ENCODE measurements around the gene PASK.

PASK gene

DNA sequence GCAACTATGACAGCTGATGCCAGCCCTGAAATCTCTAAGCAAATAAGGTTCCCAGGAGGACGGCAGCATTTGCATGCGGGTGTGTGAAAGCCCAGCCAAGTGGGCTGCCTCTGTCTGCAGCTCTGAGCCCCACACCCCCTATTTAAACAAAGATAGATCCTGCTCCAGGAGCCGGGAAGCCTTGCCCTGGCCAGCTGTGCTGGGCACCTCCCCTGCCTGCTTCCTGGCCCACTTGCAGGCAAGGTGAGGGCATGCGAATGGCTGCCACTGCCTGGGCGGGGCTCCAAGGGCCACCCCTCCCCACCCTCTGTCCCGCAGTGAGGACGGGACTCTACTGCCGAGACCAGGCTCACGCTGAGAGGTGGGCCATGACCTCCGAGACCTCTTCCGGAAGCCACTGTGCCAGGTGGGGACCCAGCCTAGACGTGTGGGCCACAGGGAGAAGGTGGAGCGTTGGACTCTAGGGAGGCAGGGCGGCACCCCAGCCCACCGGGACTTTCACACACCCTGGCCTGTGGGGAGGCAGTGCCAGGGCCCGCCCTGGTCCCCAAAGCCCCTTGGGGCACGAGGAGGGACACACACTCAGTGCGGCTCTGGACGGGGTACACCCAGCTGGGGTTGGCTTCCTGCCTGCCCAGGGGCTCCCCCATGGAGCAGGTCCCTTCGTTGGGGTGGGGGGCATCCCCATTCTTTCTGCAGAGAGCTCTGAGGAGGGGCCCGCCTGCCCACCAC, 39.3 kb upstream of the PASK start, which contains the start of gene ANO7:
Gene ANO7 (plus strand): TSS at position 317 of the 732 bp plus-strand sequence. CDS start 1,387 bp downstream, outside the sequence.
- Histone ChIP-seq H3K27me3 (ENCODE audit: control insufficient read depth, insufficient read depth, low read length) (no peaks in the 10 kb centered on the region), H3K36me3 (ENCODE audit: control insufficient read depth, insufficient read depth, low read length) (no peaks in the 10 kb centered on the region), H3K4me3 (ENCODE audit: low read length) (peak within 1 kb of the TSS; percentile 90), H3K4me1 (ENCODE audit: control insufficient read depth, insufficient read depth, low read length) (peaks cover 36% of the 10 kb centered on the region), H3K9me3 (ENCODE audit: control insufficient read depth, low read length) (no peaks in the 10 kb centered on the region), H3K9ac (ENCODE audit: low read length) (peak within 1 kb of the TSS; percentile 90)

DNA sequence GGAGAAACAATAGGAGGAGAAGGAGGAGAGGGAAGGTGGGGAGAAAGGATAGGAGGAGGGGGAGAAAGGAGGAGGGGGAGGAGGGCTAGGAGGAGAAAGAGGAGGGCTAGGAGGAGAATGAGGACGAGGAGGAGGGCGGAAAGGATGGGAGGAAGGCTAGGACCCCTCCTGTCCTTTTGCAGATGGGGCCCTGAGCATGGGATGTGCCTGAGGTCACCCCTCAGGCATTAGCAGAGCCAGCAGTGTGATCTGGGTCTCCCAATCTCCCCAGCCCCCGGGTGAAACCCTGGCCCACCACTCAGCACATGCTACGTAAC, 38.6 kb upstream of the PASK start:
- Histone ChIP-seq H3K9ac (ENCODE audit: low read length) (peak overlapping the region; percentile 90), H3K4me3 (ENCODE audit: low read length) (peak overlapping the region; percentile 90)

DNA sequence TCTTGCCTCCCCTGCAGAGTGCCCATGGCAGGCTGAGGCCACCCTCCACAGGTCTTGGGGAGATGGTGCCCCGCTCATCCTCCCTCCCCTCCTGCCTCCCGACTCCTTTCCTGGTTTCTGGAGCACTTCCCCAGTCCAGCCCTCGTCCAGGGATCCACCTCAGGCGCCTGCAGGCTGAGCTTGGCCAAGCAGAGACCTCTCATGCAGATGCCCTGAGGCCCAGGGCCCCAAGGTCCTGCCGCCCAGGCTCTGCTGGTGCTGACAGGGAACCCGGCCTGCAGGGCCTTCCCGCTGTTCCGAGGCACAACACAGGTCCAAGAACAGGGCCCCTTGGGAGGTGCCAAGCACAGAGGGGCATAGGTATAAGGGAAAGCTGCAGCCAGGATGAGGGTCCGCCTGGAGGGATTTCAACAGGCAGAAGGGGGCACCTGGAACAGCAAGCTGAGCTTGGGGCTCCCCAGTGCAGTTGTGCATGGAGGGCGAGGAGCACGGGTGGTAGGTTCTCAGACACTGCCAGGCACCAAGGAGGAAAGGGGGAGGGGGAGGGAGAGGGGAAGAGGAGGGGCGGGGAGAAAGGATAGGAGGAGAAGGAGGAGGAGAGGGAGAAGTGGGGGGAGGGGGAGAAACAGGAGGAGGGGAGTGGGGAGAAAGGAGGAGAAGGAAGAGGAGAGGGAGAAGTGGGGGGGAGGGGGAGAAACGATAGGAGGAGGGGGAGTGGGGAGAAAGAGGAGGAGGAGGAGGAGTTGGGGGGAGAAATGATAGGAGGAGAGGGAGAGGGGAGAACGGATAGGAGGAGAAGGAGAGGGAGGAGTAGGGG, 38.0 kb upstream of the PASK start:
- Histone ChIP-seq H3K36me3 (ENCODE audit: control insufficient read depth, insufficient read depth, low read length) (no peaks in the 10 kb centered on the region), H3K27me3 (ENCODE audit: control insufficient read depth, insufficient read depth, low read length) (no peaks in the 10 kb centered on the region), H3K9ac (ENCODE audit: low read length) (no peak overlapping the region), H3K9me3 (ENCODE audit: control insufficient read depth, low read length) (no peaks in the 10 kb centered on the region), H3K4me1 (ENCODE audit: control insufficient read depth, insufficient read depth, low read length) (peaks cover 32% of the 10 kb centered on the region), H3K4me3 (ENCODE audit: low read length) (peak overlapping the region; percentile 90)

More for the DNA sequence above, 38.6 kb upstream of the PASK start:
- Histone ChIP-seq H3K4me1 (ENCODE audit: control insufficient read depth, insufficient read depth, low read length) (peaks cover 33% of the 10 kb centered on the region), H3K9me3 (ENCODE audit: control insufficient read depth, low read length) (no peaks in the 10 kb centered on the region), H3K27me3 (ENCODE audit: control insufficient read depth, insufficient read depth, low read length) (no peaks in the 10 kb centered on the region), H3K36me3 (ENCODE audit: control insufficient read depth, insufficient read depth, low read length) (no peaks in the 10 kb centered on the region)

DNA sequence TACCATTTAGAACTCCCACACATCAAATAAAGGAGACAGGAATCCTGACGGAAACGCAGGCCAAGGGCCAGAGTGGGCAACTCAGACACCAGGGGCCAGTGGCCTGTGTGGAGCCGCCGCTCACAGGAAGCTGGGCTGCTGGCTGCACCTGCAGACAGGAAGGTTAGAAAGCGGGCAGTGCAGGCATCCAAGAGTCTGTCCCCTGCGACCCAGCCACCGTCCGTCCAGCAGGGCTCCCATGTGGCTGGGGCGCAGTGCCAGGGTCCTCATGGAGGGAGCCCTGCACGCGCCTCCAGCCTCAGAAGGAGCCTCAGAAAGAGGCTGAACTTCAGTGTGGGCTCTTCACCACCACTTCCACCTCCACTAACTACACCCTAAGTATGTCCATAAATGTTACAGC, 36.7 kb upstream of the PASK start:
- H3K36me3 ChIP-seq (ENCODE audit: control insufficient read depth, insufficient read depth, low read length) = no peaks in the 10 kb centered on the region
- no peak overlapping the region for H3K9ac ChIP-seq (ENCODE audit: low read length)
- no peaks in the 10 kb centered on the region for H3K27me3 ChIP-seq (ENCODE audit: control insufficient read depth, insufficient read depth, low read length)
- no peaks in the 10 kb centered on the region for H3K9me3 ChIP-seq (ENCODE audit: control insufficient read depth, low read length)
- H3K4me1 ChIP-seq (ENCODE audit: control insufficient read depth, insufficient read depth, low read length) = peaks cover 32% of the 10 kb centered on the region
- no peak overlapping the region for H3K4me3 ChIP-seq (ENCODE audit: low read length)

DNA sequence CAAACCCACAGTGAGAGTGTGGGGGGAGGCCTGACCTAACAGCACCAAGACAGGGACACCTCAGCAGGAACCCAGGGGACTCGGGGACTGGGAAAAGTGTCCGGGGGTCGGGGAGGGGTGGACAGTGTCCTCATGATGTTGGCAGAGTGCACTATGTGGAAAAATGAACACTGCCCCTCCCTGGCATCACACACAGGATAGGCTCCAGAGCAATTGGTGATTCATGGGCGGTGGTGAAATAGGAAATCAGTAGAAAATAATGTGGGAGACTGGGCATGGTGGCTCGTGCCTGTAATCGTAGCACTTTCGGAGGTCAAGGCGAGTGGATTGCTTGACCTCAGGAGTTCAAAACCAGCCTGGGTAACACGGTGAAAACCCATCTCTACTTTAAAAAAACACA, 35.6 kb upstream of the PASK start:
- H3K4me3 ChIP-seq (ENCODE audit: low read length) = no peak overlapping the region
- H3K9me3 ChIP-seq (ENCODE audit: control insufficient read depth, low read length) = no peaks in the 10 kb centered on the region
- peaks cover 23% of the 10 kb centered on the region for H3K4me1 ChIP-seq (ENCODE audit: control insufficient read depth, insufficient read depth, low read length)
- no peaks in the 10 kb centered on the region for H3K36me3 ChIP-seq (ENCODE audit: control insufficient read depth, insufficient read depth, low read length)
- no peak overlapping the region for H3K9ac ChIP-seq (ENCODE audit: low read length)
- H3K27me3 ChIP-seq (ENCODE audit: control insufficient read depth, insufficient read depth, low read length) = no peaks in the 10 kb centered on the region

DNA sequence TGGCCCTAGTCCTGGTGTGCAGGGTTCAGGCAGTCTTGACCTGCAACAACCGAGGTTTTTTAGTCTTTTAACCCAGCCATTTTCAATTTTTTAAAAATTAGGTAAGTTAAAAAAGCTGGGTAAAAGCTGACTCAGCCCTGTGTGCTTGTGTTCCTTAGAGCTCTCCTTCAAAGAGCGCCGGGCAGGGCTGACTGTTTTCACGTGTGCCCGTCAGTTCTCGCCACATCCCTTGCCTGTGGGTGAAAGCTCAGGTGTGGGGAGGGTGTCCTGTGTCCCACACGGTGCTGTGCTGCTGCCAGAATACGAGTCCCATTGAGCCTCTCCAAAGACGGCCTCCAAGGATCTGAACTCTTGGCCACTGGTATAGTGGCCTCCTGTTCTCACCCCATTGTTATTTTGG, 33.9 kb upstream of the PASK start:
- Histone ChIP-seq H3K9me3 (ENCODE audit: control insufficient read depth, low read length) (no peaks in the 10 kb centered on the region), H3K4me1 (ENCODE audit: control insufficient read depth, insufficient read depth, low read length) (peaks cover 13% of the 10 kb centered on the region), H3K27me3 (ENCODE audit: control insufficient read depth, insufficient read depth, low read length) (no peaks in the 10 kb centered on the region), H3K4me3 (ENCODE audit: low read length) (no peak overlapping the region), H3K9ac (ENCODE audit: low read length) (no peak overlapping the region), H3K36me3 (ENCODE audit: control insufficient read depth, insufficient read depth, low read length) (no peaks in the 10 kb centered on the region)

DNA sequence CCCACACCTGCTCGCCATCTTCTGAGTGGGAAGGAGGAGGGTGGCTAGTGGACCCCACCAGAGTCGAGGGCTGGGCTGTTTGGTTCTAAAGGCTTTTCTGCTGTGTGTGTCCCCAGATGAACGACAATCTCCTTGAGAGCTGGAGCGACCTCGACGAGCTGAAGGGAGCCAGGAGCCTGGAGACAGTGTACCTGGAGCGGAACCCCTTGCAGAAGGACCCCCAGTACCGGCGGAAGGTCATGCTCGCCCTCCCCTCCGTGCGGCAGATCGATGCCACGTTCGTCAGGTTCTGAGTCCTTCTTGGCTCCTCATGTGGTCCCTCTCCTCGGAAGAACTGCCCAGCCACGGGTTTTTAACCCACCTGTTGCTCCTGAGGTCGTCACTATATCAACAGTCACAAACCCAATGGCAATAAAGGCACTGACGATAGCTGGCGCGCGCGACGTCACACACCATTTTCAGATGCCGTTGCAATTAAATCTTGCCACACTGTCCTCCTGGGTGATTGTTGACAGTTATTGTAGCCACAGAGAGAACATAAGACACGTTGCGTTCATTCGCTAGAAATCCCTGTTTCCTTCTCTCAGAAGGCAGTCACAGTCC, 33.4 kb upstream of the PASK start:
- H3K9ac ChIP-seq (ENCODE audit: low read length) = no peak overlapping the region
- H3K36me3 ChIP-seq (ENCODE audit: control insufficient read depth, insufficient read depth, low read length) = no peaks in the 10 kb centered on the region
- peaks cover 7% of the 10 kb centered on the region for H3K4me1 ChIP-seq (ENCODE audit: control insufficient read depth, insufficient read depth, low read length)

GRCh38 chr2:241182126-241182525, 32.9 kb upstream of the PASK start:
- H3K4me3 ChIP-seq (ENCODE audit: low read length) = no peak overlapping the region
- no peaks in the 10 kb centered on the region for H3K27me3 ChIP-seq (ENCODE audit: control insufficient read depth, insufficient read depth, low read length)
- H3K36me3 ChIP-seq (ENCODE audit: control insufficient read depth, insufficient read depth, low read length) = no peaks in the 10 kb centered on the region
- no peaks in the 10 kb centered on the region for H3K9me3 ChIP-seq (ENCODE audit: control insufficient read depth, low read length)
- peaks cover 6% of the 10 kb centered on the region for H3K4me1 ChIP-seq (ENCODE audit: control insufficient read depth, insufficient read depth, low read length)
- no peak overlapping the region for H3K9ac ChIP-seq (ENCODE audit: low read length)

More for the DNA sequence above, 33.4 kb upstream of the PASK start:
- H3K9me3 ChIP-seq (ENCODE audit: control insufficient read depth, low read length) = no peaks in the 10 kb centered on the region
- no peaks in the 10 kb centered on the region for H3K27me3 ChIP-seq (ENCODE audit: control insufficient read depth, insufficient read depth, low read length)
- H3K4me3 ChIP-seq (ENCODE audit: low read length) = no peak overlapping the region

- H3K9me3 ChIP-seq (ENCODE audit: control insufficient read depth, low read length) = no peaks in the 10 kb centered on the region
- no peaks in the 10 kb centered on the region for H3K4me1 ChIP-seq (ENCODE audit: control insufficient read depth, insufficient read depth, low read length)
- no peak overlapping the region for H3K4me3 ChIP-seq (ENCODE audit: low read length)
- H3K36me3 ChIP-seq (ENCODE audit: control insufficient read depth, insufficient read depth, low read length) = peaks cover under 1% of the 10 kb centered on the region
- no peaks in the 10 kb centered on the region for H3K27me3 ChIP-seq (ENCODE audit: control insufficient read depth, insufficient read depth, low read length)
- H3K9ac ChIP-seq (ENCODE audit: low read length) = no peak overlapping the region
Observed at GRCh38 chr2:241180495-241180894, 31.2 kb upstream of the PASK start.

DNA sequence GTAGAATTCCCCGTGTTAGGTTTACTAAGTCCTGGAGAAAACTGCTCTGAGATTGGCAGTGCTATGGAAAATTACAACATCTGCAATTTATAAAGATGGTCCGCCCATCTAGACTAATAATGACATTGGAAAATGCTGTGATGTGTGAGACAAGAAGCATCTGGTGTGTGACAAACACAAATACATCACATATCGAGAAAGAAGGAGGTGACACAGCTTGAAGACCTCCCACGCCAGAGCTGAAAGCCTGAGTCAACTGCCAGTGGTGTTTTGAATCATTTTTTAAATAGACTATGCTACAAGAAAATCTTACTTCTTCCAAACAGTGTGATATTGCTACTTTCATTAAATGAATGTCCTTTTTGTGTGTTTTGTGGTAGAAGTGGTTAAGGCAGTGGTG, 30.6 kb upstream of the PASK start:
- Histone ChIP-seq H3K9me3 (ENCODE audit: control insufficient read depth, low read length) (no peaks in the 10 kb centered on the region), H3K27me3 (ENCODE audit: control insufficient read depth, insufficient read depth, low read length) (no peaks in the 10 kb centered on the region), H3K9ac (ENCODE audit: low read length) (no peak overlapping the region), H3K4me3 (ENCODE audit: low read length) (no peak overlapping the region), H3K36me3 (ENCODE audit: control insufficient read depth, insufficient read depth, low read length) (peaks cover 4% of the 10 kb centered on the region), H3K4me1 (ENCODE audit: control insufficient read depth, insufficient read depth, low read length) (no peaks in the 10 kb centered on the region)

- Histone ChIP-seq H3K4me1 (ENCODE audit: control insufficient read depth, insufficient read depth, low read length) (no peaks in the 10 kb centered on the region), H3K9ac (ENCODE audit: low read length) (no peak overlapping the region), H3K36me3 (ENCODE audit: control insufficient read depth, insufficient read depth, low read length) (peaks cover 4% of the 10 kb centered on the region), H3K9me3 (ENCODE audit: control insufficient read depth, low read length) (no peaks in the 10 kb centered on the region), H3K4me3 (ENCODE audit: low read length) (no peak overlapping the region), H3K27me3 (ENCODE audit: control insufficient read depth, insufficient read depth, low read length) (no peaks in the 10 kb centered on the region)
Observed at GRCh38 chr2:241178961-241179360, 29.7 kb upstream of the PASK start.

Measured in mucosa of stomach (tissue), 1 donor.